HEK293 (cell line): Measurements from ENCODE around the gene MYOM3.

Experiments used
- CTCF ChIA-PET: fragments of 350-600 bp; formaldehyde crosslinking; extraction: SDS; loops from one replicate; lab custom pipeline; 2021; ENCODE audit warnings: antibody characterized with exemption; lab: Yijun Ruan, JAX
- POLR2A ChIA-PET: fragments of 300-600 bp; formaldehyde crosslinking; extraction: SDS; loops from one replicate; lab custom pipeline; 2020; ENCODE audit warnings: antibody characterized with exemption, inconsistent platforms; lab: Yijun Ruan, JAX
- H3K27ac ChIP-seq: fragments of 200-500 bp; sonication (Bioruptor generic); 2 replicates; pipeline ENCODE4 v1.5.1; 2014; ENCODE audit warnings: low read depth, low read length, control low read depth, inconsistent platforms; ENCODE audit errors: extremely low read depth
- H3K36me3 ChIP-seq, 2 experiments: fragments of 200-500 bp in 1 of 2; sonication (Bioruptor generic) in 1 of 2; 1 replicate in 1 of 2; 2 replicates in 1 of 2; pipeline ENCODE4 v1.5.1; 2014 to 2017; ENCODE audit warnings: inconsistent platforms in 2 of 2, low read length in 2 of 2; ENCODE audit not compliant: control insufficient read depth in 2 of 2, insufficient read depth in 1 of 2
- H3K4me1 ChIP-seq: fragments of 200-500 bp; sonication (Bioruptor generic); 2 replicates; pipeline ENCODE4 v1.5.1; 2014; ENCODE audit warnings: mild to moderate bottlenecking, low read length, inconsistent platforms; ENCODE audit not compliant: control insufficient read depth, insufficient read depth
- H3K4me3 ChIP-seq: 2 replicates; pipeline ENCODE4 v1.5.1; 2011; ENCODE audit warnings: low read depth, mild to moderate bottlenecking, control low read depth, low read length, moderate library complexity
- H3K9me3 ChIP-seq: fragments of 200-500 bp; sonication (Bioruptor generic); 2 replicates; pipeline ENCODE4 v1.5.1; 2014; ENCODE audit warnings: low read depth, low read length, inconsistent platforms; ENCODE audit not compliant: control insufficient read depth, insufficient read depth
- GLI2 ChIP-seq: fragments of 450-650 bp; formaldehyde crosslinking; IDR thresholded peaks from 2 replicates; pipeline ENCODE4; 2017; ENCODE audit warnings: missing biosample characterization, missing genetic modification characterization, low read depth, borderline replicate concordance
- GLIS2 ChIP-seq: fragments of 450-650 bp; formaldehyde crosslinking; IDR thresholded peaks from 2 replicates; pipeline ENCODE4 v1.5.1; 2016; ENCODE audit warnings: missing biosample characterization, missing genetic modification characterization
- KLF1 ChIP-seq: fragments of 450-650 bp; formaldehyde crosslinking; IDR thresholded peaks from 2 replicates; pipeline ENCODE4 v1.5.1; 2016; ENCODE audit warnings: missing biosample characterization, missing genetic modification characterization
- SCRT1 ChIP-seq: fragments of 450-650 bp; formaldehyde crosslinking; IDR thresholded peaks from 2 replicates; pipeline ENCODE4 v1.5.1; 2016; ENCODE audit warnings: missing biosample characterization, missing genetic modification characterization, borderline replicate concordance
- SCRT2 ChIP-seq: fragments of 450-650 bp; formaldehyde crosslinking; IDR thresholded peaks from 2 replicates; pipeline ENCODE4 v1.5.1; 2016; ENCODE audit warnings: missing biosample characterization, missing genetic modification characterization
- ZBTB20 ChIP-seq: fragments of 450-650 bp; formaldehyde crosslinking; IDR thresholded peaks from 2 replicates; pipeline ENCODE4 v1.5.1; 2016; ENCODE audit warnings: missing biosample characterization, missing genetic modification characterization
- ZBTB48 ChIP-seq: fragments of 450-650 bp; formaldehyde crosslinking; IDR thresholded peaks from 2 replicates; pipeline ENCODE4 v1.5.1; 2016; ENCODE audit warnings: missing biosample characterization, missing genetic modification characterization
- ZFP37 ChIP-seq: fragments of 450-650 bp; formaldehyde crosslinking; IDR thresholded peaks from 2 replicates; pipeline ENCODE4 v1.5.1; 2016; ENCODE audit warnings: missing biosample characterization, missing genetic modification characterization
- ZFP69B ChIP-seq: fragments of 450-650 bp; formaldehyde crosslinking; IDR thresholded peaks from 2 replicates; pipeline ENCODE4 v1.5.1; 2016; ENCODE audit warnings: missing biosample characterization, missing genetic modification characterization
- ZNF121 ChIP-seq: fragments of 450-650 bp; formaldehyde crosslinking; IDR thresholded peaks from 2 replicates; pipeline ENCODE4 v1.5.1; 2016; ENCODE audit warnings: missing biosample characterization, missing genetic modification characterization
- ZNF19 ChIP-seq: fragments of 450-650 bp; formaldehyde crosslinking; IDR thresholded peaks from 2 replicates; pipeline ENCODE4; 2016; ENCODE audit warnings: missing biosample characterization, missing genetic modification characterization, low read depth
- ZNF366 ChIP-seq: fragments of 450-650 bp; formaldehyde crosslinking; conservative IDR thresholded peaks from 2 replicates; pipeline ENCODE4 v1.5.1; 2016; ENCODE audit warnings: missing biosample characterization, missing genetic modification characterization
- ZNF426 ChIP-seq: fragments of 450-650 bp; formaldehyde crosslinking; IDR thresholded peaks from 2 replicates; pipeline ENCODE4 v1.5.1; 2017; ENCODE audit warnings: missing biosample characterization, missing genetic modification characterization, mild to moderate bottlenecking, inconsistent platforms, moderate library complexity
- ZNF473 ChIP-seq: fragments of 450-650 bp; formaldehyde crosslinking; IDR thresholded peaks from 2 replicates; pipeline ENCODE4 v1.5.1; 2017; ENCODE audit warnings: missing biosample characterization, missing genetic modification characterization
- ZNF510 ChIP-seq: fragments of 450-650 bp; formaldehyde crosslinking; IDR thresholded peaks from 2 replicates; pipeline ENCODE4 v1.5.1; 2018; ENCODE audit warnings: mild to moderate bottlenecking, missing genetic modification characterization, missing biosample characterization; ENCODE audit not compliant: insufficient replicate concordance
- ZNF623 ChIP-seq: fragments of 450-650 bp; formaldehyde crosslinking; IDR thresholded peaks from 2 replicates; pipeline ENCODE4 v1.5.1; 2016; ENCODE audit warnings: missing biosample characterization, missing genetic modification characterization
- ZNF658 ChIP-seq: fragments of 450-650 bp; formaldehyde crosslinking; IDR thresholded peaks from 2 replicates; pipeline ENCODE4; 2016; ENCODE audit warnings: missing biosample characterization, missing genetic modification characterization
- ZNF76 ChIP-seq: fragments of 450-650 bp; formaldehyde crosslinking; IDR thresholded peaks from 2 replicates; pipeline ENCODE4; 2016; ENCODE audit warnings: low read depth, missing biosample characterization, missing genetic modification characterization, borderline replicate concordance
- ZNF785 ChIP-seq: fragments of 450-650 bp; formaldehyde crosslinking; IDR thresholded peaks from 2 replicates; pipeline ENCODE4 v1.5.1; 2016; ENCODE audit warnings: missing biosample characterization, missing genetic modification characterization
- TF ChIP-seq, protein P1 (sequence below): fragments of 450-650 bp; formaldehyde crosslinking; IDR thresholded peaks from 2 replicates; pipeline ENCODE4 v1.5.1; 2016; ENCODE audit warnings: missing biosample characterization, missing genetic modification characterization
- TF ChIP-seq, protein P2 (sequence below): fragments of 450-650 bp; formaldehyde crosslinking; IDR thresholded peaks from 2 replicates; pipeline ENCODE4 v1.5.1; 2016; ENCODE audit warnings: missing biosample characterization, missing genetic modification characterization, borderline replicate concordance

MYOM3 gene

DNA sequence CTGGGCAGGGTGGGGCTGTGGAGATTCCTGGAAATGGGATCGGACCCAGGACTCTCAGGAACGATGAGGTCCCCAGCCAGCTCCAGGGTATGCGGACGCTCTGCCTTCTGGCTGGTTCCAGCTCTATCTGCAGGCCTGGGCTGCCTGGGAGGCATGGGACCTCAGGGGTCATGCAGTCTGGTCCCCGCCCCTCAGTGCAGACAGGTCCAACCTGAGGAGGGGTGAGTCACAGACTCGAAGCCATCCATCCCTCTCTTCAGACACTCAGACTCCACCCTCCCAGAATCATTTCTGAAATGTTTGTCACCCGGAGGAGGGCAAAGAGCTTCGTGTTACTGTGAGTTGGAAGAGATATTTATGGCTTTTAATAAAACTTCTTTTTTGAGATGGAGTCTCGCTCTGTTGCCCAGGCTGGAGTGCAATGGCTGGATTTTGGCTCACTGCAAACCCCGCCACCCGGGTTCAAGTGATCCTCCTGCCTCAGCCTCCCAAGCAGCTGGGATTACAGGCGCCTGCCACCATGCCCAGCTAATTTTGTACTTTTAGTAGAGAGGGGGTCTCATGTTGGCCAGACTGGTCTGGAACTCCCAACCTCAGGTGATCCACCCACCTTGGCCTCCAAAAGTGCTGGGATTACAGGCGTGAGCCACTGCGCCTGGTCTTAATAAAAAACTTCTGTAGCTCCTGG, 5.9 kb upstream of the MYOM3 start:
- POLR2A ChIA-PET = interaction anchor here (0.6 to 0.7 kb wide), 2 partner anchors 32 to 154 kb away, joined by 3 read pairs; no protein-coding TSS in a partner anchor
- Histone ChIP-seq H3K9me3 (no peaks in the 10 kb centered on the region), H3K4me3 (no peak overlapping the region), H3K36me3 (no peaks in the 10 kb centered on the region), H3K27ac (no peak overlapping the region), H3K4me1 (no peaks in the 10 kb centered on the region)
- TF ChIP-seq KLF1 (tag by site-specific recombination) (peak; percentile 49; the same call in 1 of the 2 replicates), ZNF366 (tag by site-specific recombination) (no peak), GLIS2 (peak; percentile 19; the same call in 1 of the 2 replicates)
- CTCF ChIA-PET = interaction anchor here (0.6 to 1.0 kb wide), 6 partner anchors 32 to 312 kb away, joined by 3 to 6 read pairs (median 3); no protein-coding TSS in a partner anchor

DNA sequence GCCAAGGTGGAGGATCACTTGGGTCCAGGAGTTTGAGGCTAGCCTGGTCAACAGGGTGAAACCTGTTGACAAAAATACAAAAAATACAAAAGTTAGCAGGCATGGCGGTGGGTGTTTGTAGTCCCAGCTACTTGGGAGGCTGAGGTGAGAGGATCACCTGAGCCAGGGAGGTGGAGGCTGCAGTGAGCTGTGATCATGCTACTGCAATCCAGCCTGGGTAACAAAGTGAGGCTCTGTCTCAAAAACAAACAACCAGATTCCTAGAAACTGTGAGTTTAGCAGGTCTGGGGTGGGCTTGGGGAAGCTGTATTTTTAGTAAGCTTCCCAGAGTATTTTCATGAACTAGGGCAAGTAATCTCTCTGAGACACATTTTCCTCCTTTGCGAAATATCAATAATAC, 5.2 kb upstream of the MYOM3 start:
- no peak overlapping the region for H3K4me3 ChIP-seq
- no peak overlapping the region for H3K27ac ChIP-seq
- H3K36me3 ChIP-seq = no peaks in the 10 kb centered on the region
- H3K4me1 ChIP-seq = no peaks in the 10 kb centered on the region
- TF ChIP-seq SCRT2 (tag by site-specific recombination) (peak; percentile 28; the same call in 1 of the 2 replicates), ZNF19 (tag by site-specific recombination) (no peak), SCRT1 (tag by site-specific recombination) (peak; percentile 59; the same call in 1 of the 2 replicates), ZBTB20 (tag by site-specific recombination) (peak; percentile 29; the same call in 1 of the 2 replicates)
- TF ChIP-seq, all 188 proteins: peak for 3
- ChIA-PET CTCF (interaction anchor here (0.6 to 0.8 kb wide), 3 partner anchors 26 to 312 kb away, joined by 3 read pairs; no protein-coding TSS in a partner anchor), POLR2A (no interaction called here)
- H3K9me3 ChIP-seq = no peaks in the 10 kb centered on the region

DNA sequence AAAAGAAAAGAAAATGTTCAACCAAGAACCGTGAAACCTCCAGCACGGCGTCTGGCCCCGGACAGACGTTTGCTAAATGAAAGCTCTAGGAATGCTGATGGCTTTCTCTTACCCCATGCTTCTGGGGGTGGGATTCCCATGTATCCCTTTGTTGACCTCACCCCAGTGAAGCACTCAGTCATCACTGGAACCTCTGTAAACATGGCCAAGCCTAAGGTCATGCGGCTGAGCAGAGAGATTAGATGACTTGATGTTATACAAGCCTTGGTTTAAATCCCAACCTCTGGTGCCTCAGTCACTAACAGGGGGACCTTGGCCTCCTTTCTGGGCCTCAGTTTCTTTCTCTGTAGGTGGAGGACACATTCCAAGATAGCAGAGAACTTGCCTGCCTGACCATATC, 2.8 kb upstream of the MYOM3 start:
- Histone ChIP-seq H3K4me3 (no peak overlapping the region), H3K27ac (no peak overlapping the region), H3K9me3 (no peaks in the 10 kb centered on the region), H3K4me1 (no peaks in the 10 kb centered on the region), H3K36me3 (no peaks in the 10 kb centered on the region)
- ChIA-PET CTCF (interaction anchor here (0.6 to 0.8 kb wide), 4 partner anchors 35 to 712 kb away, joined by 3 to 5 read pairs (median 4); no protein-coding TSS in a partner anchor), POLR2A (no interaction called here)
- TF ChIP-seq KLF1 (tag by site-specific recombination) (no peak), GLI2 (tag by site-specific recombination) (no peak), SCRT1 (tag by site-specific recombination) (no peak), ZNF121 (tag by site-specific recombination) (no peak)

DNA sequence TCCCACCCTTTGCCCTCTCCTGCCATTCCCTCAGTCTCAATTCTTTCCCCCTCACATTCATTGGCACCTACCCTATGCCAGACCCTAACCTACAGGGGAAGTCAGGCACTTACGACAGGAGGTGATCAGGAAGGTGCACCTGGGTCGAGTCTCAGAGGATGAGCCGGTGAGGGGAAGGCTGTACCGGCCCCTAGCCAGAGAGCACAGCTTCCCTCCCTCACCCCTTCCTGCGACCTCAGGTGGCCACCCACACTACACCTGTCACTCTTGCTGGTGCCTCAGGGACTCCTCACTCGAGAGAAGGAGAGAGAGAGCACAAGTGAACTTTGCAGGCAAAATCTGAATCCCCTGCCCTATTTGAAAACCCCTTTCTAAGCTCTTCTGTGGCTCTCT, 1.7 kb upstream of the MYOM3 start:
- CTCF ChIA-PET = interaction anchor here (1.3 kb wide), 1 partner anchor 37 kb away, joined by 8 read pairs; no protein-coding TSS in a partner anchor
- H3K36me3 ChIP-seq = no peaks in the 10 kb centered on the region
- no peaks in the 10 kb centered on the region for H3K9me3 ChIP-seq
- no peaks in the 10 kb centered on the region for H3K4me1 ChIP-seq
- POLR2A ChIA-PET = no interaction called here
- H3K4me3 ChIP-seq = no peak overlapping the region
- H3K27ac ChIP-seq = no peak overlapping the region
- TF ChIP-seq ZNF785 (tag by site-specific recombination) (no peak), ZNF473 (tag by site-specific recombination) (no peak), ZNF658 (tag by site-specific recombination) (no peak), ZNF426 (tag by site-specific recombination) (no peak), ZBTB48 (tag by site-specific recombination) (no peak), ZFP69B (tag by site-specific recombination) (no peak), ZNF623 (tag by site-specific recombination) (no peak), GLI2 (tag by site-specific recombination) (no peak), ZNF510 (tag by site-specific recombination) (no peak), ZFP37 (tag by site-specific recombination) (no peak), ZNF76 (no peak)
- TF ChIP-seq, protein P1, sequence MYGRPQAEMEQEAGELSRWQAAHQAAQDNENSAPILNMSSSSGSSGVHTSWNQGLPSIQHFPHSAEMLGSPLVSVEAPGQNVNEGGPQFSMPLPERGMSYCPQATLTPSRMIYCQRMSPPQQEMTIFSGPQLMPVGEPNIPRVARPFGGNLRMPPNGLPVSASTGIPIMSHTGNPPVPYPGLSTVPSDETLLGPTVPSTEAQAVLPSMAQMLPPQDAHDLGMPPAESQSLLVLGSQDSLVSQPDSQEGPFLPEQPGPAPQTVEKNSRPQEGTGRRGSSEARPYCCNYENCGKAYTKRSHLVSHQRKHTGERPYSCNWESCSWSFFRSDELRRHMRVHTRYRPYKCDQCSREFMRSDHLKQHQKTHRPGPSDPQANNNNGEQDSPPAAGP (tag by site-specific recombination) = no peak
- TF ChIP-seq, protein P2, sequence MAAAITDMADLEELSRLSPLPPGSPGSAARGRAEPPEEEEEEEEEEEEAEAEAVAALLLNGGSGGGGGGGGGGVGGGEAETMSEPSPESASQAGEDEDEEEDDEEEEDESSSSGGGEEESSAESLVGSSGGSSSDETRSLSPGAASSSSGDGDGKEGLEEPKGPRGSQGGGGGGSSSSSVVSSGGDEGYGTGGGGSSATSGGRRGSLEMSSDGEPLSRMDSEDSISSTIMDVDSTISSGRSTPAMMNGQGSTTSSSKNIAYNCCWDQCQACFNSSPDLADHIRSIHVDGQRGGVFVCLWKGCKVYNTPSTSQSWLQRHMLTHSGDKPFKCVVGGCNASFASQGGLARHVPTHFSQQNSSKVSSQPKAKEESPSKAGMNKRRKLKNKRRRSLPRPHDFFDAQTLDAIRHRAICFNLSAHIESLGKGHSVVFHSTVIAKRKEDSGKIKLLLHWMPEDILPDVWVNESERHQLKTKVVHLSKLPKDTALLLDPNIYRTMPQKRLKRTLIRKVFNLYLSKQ = no peak
